IPS-20b (cell line): ENCODE measurements around the gene EYA2.
A peak's percentile ranks its signal among the peaks of the same experiment; 100 is the strongest.

Source experiments
- H3K27ac ChIP-seq: one replicate; pipeline ENCODE4 v1.5.1; 2013; ENCODE audit warnings: low read length
- H3K27me3 ChIP-seq: 2 replicates; pipeline ENCODE4 v1.6.1; 2013; ENCODE audit warnings: mild to moderate bottlenecking, low read length, inconsistent platforms; ENCODE audit not compliant: insufficient read depth
- H3K36me3 ChIP-seq: 2 replicates; pipeline ENCODE4 v1.6.1; 2013; ENCODE audit warnings: low read depth, mild to moderate bottlenecking, inconsistent platforms, low read length, moderate library complexity; ENCODE audit not compliant: insufficient read depth
- H3K4me1 ChIP-seq: 2 replicates; pipeline ENCODE4 v1.6.1; 2013; ENCODE audit warnings: mild to moderate bottlenecking, control low read depth, inconsistent platforms, low read length, moderate library complexity; ENCODE audit not compliant: insufficient read depth
- H3K4me3 ChIP-seq: 2 replicates; pipeline ENCODE4 v1.5.1; 2013; ENCODE audit warnings: mild to moderate bottlenecking, low read length, inconsistent platforms
- H3K9ac ChIP-seq: 2 replicates; pipeline ENCODE4 v1.6.1; 2013; ENCODE audit warnings: low read depth, mild to moderate bottlenecking, inconsistent platforms, low read length, moderate library complexity
- H3K9me3 ChIP-seq: 2 replicates; pipeline ENCODE4 v1.6.1; 2013; ENCODE audit warnings: mild to moderate bottlenecking, low read depth, low read length, inconsistent platforms; ENCODE audit not compliant: insufficient read depth

The EYA2 gene

GRCh38 chr20:46894579-46894958, at the start of gene EYA2:
TSS of gene EYA2 (plus strand) at chr20:46894843. CDS start at chr20:46990011, 95,168 bp downstream.
- Histone ChIP-seq H3K9ac (no peak within 1 kb of the TSS), H3K4me3 (peak within 1 kb of the TSS; percentile 70), H3K27me3 (peaks cover 52% of the 10 kb centered on the region), H3K27ac (no peak within 1 kb of the TSS), H3K4me1 (0 out of 2 replicates have a peak, but pooled peaks cover 3% of the 10 kb centered on the region), H3K9me3 (no peaks in the 10 kb centered on the region), H3K36me3 (no peaks in the 10 kb centered on the region)

- H3K4me3 ChIP-seq = no peak overlapping the region
- no peaks in the 10 kb centered on the region for H3K27me3 ChIP-seq
- H3K9ac ChIP-seq = no peak overlapping the region
- no peaks in the 10 kb centered on the region for H3K36me3 ChIP-seq
- H3K9me3 ChIP-seq = no peaks in the 10 kb centered on the region
- no peaks in the 10 kb centered on the region for H3K4me1 ChIP-seq
- H3K27ac ChIP-seq = no peak overlapping the region
These were observed 49.7 kb upstream of the EYA2 start for GRCh38 chr20:46844965-46845364.

GRCh38 chr20:46849269-46849668, 45.4 kb upstream of the EYA2 start:
- Histone ChIP-seq H3K4me3 (no peak overlapping the region), H3K27me3 (no peaks in the 10 kb centered on the region), H3K9me3 (no peaks in the 10 kb centered on the region), H3K36me3 (no peaks in the 10 kb centered on the region), H3K4me1 (no peaks in the 10 kb centered on the region), H3K27ac (no peak overlapping the region), H3K9ac (no peak overlapping the region)

- Histone ChIP-seq H3K4me3 (no peak overlapping the region), H3K4me1 (no peaks in the 10 kb centered on the region), H3K9ac (no peak overlapping the region), H3K36me3 (no peaks in the 10 kb centered on the region), H3K9me3 (no peaks in the 10 kb centered on the region), H3K27ac (no peak overlapping the region), H3K27me3 (no peaks in the 10 kb centered on the region)
These were observed 44.9 kb upstream of the EYA2 start for GRCh38 chr20:46849751-46850150.

GRCh38 chr20:46850416-46850815, 44.2 kb upstream of the EYA2 start:
- H3K4me1 ChIP-seq = no peaks in the 10 kb centered on the region
- no peaks in the 10 kb centered on the region for H3K27me3 ChIP-seq
- H3K27ac ChIP-seq = no peak overlapping the region
- H3K36me3 ChIP-seq = no peaks in the 10 kb centered on the region
- no peak overlapping the region for H3K4me3 ChIP-seq
- no peak overlapping the region for H3K9ac ChIP-seq
- no peaks in the 10 kb centered on the region for H3K9me3 ChIP-seq

GRCh38 chr20:46850896-46851295, 43.7 kb upstream of the EYA2 start:
- H3K27ac ChIP-seq = no peak overlapping the region
- no peak overlapping the region for H3K9ac ChIP-seq
- H3K36me3 ChIP-seq = no peaks in the 10 kb centered on the region
- no peaks in the 10 kb centered on the region for H3K27me3 ChIP-seq
- no peaks in the 10 kb centered on the region for H3K4me1 ChIP-seq
- no peaks in the 10 kb centered on the region for H3K9me3 ChIP-seq
- H3K4me3 ChIP-seq = no peak overlapping the region

GRCh38 chr20:46851746-46852145, 42.9 kb upstream of the EYA2 start:
- Histone ChIP-seq H3K9ac (no peak overlapping the region), H3K27me3 (no peaks in the 10 kb centered on the region)

GRCh38 chr20:46852313-46852712, 42.3 kb upstream of the EYA2 start:
- Histone ChIP-seq H3K36me3 (no peaks in the 10 kb centered on the region), H3K27ac (no peak overlapping the region), H3K9ac (no peak overlapping the region), H3K9me3 (no peaks in the 10 kb centered on the region), H3K27me3 (no peaks in the 10 kb centered on the region), H3K4me1 (no peaks in the 10 kb centered on the region), H3K4me3 (no peak overlapping the region)

More at GRCh38 chr20:46851746-46852145, 42.9 kb upstream of the EYA2 start:
- Histone ChIP-seq H3K36me3 (no peaks in the 10 kb centered on the region), H3K4me3 (no peak overlapping the region), H3K4me1 (no peaks in the 10 kb centered on the region), H3K9me3 (no peaks in the 10 kb centered on the region), H3K27ac (no peak overlapping the region)

- no peak overlapping the region for H3K4me3 ChIP-seq
- H3K9me3 ChIP-seq = no peaks in the 10 kb centered on the region
- H3K36me3 ChIP-seq = no peaks in the 10 kb centered on the region
- H3K4me1 ChIP-seq = no peaks in the 10 kb centered on the region
- H3K9ac ChIP-seq = no peak overlapping the region
- no peaks in the 10 kb centered on the region for H3K27me3 ChIP-seq
- no peak overlapping the region for H3K27ac ChIP-seq
These were observed 40.7 kb upstream of the EYA2 start for GRCh38 chr20:46853926-46854325.

- Histone ChIP-seq H3K27ac (no peak overlapping the region), H3K36me3 (no peaks in the 10 kb centered on the region), H3K27me3 (no peaks in the 10 kb centered on the region), H3K9ac (no peak overlapping the region), H3K4me1 (no peaks in the 10 kb centered on the region), H3K9me3 (no peaks in the 10 kb centered on the region), H3K4me3 (no peak overlapping the region)
These were observed 37.4 kb upstream of the EYA2 start for GRCh38 chr20:46857061-46857831.

- H3K9ac ChIP-seq = no peak overlapping the region
- H3K4me3 ChIP-seq = no peak overlapping the region
- no peak overlapping the region for H3K27ac ChIP-seq
- no peaks in the 10 kb centered on the region for H3K27me3 ChIP-seq
- no peaks in the 10 kb centered on the region for H3K4me1 ChIP-seq
- H3K36me3 ChIP-seq = no peaks in the 10 kb centered on the region
- peaks cover 5% of the 10 kb centered on the region; the same call in 1 of the 2 replicates for H3K9me3 ChIP-seq
These were observed 28.8 kb upstream of the EYA2 start for GRCh38 chr20:46865824-46866223.

- Histone ChIP-seq H3K9me3 (peaks cover 5% of the 10 kb centered on the region; the same call in 1 of the 2 replicates), H3K27ac (no peak overlapping the region), H3K4me3 (no peak overlapping the region), H3K4me1 (peaks cover 9% of the 10 kb centered on the region), H3K27me3 (no peaks in the 10 kb centered on the region), H3K9ac (no peak overlapping the region), H3K36me3 (no peaks in the 10 kb centered on the region)
These were observed 24.6 kb upstream of the EYA2 start for GRCh38 chr20:46870041-46870440.
